ENCODE data around the gene IFI27L2. TPM values are rescaled to one million over a fixed set of nuclear protein-coding genes. Genes with fewer than 3 reads are reported as not detected.

The IFI27L2 gene
- polyA plus RNA-seq, 5 donors: 29.9 to 42.4 (median 39.0) TPM

DNA sequence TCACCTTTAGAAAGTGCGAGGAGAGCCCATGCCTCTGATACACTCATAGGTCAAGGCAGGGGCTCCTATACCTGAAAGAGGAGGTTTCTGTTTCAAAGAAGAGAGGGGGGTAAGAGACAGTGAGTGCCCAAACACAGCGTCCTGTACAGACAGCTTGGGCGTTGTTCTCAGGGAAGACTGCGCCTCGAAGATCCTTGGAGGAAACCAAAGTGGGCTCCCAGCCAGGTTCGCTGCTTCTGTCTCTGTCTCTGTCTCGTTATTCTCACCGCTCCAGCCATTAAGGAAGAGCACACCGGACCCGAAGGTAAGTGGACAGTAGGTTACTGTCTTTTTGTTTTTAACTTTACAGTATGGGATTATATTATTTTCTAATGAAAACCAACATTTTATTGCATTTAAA is 24.7 kb downstream of the IFI27L2 start:
- no peak for DNase-seq

DNA sequence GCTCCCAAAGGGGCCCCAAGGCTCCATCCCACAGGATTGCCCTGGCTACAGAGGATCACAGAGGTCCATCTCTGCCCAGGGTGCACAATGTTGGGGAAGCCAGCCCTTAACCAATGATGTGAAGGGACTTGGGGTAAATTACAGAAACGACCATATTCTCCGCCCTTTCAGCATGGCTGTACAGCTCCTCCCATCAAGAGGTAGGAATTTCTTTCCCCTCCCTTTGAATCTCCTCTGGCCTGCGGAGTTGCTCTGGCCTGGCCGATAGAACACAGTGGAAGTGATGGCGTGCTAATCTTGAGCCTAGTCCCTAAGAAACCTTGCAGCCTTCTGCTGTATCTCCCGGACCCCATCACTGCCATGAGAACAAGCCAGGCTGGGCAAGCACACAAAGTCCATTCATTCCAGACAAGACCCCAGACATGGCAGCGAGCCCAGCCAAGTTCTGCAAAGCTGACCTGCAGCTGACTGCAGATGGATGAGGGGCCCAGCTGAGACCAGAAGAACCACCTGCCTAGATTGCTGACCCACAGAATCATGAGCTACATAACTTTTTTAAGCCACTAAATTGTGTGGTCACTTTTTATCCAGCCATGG is 25.8 kb downstream of the IFI27L2 start:
- no peak for DNase-seq

DNA sequence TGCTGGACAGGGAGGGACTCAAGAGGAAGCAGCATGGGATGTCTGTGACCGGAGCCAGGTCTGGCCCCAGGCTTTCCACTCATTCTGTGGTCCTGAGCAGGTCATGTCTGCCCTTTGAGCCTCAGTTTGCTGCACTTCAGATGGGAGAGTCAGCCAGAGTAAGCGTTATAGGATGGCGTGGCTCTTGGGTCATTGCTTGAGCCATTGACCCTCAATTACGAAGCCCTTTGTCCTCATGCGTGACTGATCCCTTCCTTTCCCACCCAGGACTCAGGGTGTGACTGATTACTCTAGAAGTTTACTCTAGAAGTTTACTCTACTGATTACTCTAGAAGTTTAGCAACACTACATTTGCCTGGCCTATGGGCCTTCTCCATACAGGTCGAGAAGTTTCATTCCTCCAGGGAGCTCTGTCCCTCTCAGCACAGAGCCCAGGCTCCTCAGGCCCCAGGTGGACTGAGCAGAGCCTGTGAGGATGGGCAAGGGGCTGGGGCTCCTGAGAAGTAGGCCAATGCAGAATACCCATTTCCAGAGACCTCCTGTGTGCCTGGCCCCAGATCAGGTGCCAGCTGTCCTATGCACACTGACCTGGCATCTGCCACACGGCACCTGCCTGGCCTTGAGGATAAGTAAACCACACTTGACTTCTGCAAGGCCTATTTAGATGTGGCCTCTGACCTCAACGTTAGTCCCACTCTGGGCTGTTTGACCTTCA is 26.5 kb downstream of the IFI27L2 start:
- DNase-seq: no peak

DNA sequence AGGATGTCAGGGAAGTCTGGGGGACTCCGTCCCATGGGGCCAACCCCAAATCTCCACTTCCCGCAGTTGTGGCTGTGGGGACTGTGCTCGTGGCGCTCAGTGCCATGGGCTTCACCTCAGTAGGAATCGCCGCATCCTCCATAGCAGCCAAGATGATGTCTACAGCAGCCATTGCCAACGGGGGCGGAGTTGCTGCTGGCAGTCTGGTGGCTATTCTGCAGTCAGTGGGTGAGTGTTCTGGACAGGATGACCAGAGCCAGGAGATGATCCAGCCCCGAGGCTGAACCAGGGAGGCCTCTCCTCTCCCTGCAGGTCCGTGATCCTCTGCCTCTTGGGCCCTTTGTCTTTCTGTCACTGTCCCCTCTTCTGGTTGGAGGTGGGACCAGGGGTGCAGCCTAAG is 27.7 kb downstream of the IFI27L2 start:
- no peak for DNase-seq

DNA sequence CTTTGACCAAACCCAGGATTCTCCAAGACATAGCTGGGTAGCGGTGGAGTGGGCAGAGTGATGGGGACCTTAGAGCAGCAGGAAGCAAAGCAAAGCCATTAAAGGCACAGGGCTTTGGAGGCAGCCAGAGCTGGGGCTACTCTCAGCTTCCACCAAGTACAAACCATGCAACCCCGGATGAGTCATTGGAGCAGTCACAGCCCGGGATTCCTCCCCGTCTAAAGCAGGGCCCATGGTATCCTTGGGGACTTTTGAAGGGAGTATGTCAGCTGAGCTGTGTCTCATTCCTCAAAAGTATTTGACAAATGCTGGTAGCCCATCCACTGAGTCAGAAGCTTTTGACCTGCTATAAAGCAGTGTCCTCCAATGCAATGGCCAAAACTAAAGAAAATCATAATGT is 28.6 kb downstream of the IFI27L2 start:
- no peak for DNase-seq

DNA sequence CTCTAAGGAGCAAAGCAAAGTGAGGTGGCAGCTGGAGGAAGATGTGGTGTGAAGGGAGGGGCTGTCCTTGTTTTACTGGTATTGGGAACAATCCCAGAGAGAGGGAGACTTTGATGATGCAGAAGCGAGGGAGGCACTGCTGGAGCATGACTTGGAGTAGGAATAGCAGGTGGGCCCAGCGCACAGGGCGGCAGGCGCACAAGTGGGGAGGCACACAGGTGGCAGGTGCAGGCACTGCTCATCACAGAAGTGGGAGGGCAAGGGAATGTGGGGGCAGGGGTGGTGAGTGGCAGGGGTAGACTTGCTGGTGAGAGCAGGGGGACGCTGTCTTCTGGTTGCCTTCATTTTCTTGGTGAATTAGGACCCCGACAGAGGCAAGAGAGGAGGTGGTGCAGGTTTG is 30.4 kb downstream of the IFI27L2 start:
- DNase-seq: no peak

DNA sequence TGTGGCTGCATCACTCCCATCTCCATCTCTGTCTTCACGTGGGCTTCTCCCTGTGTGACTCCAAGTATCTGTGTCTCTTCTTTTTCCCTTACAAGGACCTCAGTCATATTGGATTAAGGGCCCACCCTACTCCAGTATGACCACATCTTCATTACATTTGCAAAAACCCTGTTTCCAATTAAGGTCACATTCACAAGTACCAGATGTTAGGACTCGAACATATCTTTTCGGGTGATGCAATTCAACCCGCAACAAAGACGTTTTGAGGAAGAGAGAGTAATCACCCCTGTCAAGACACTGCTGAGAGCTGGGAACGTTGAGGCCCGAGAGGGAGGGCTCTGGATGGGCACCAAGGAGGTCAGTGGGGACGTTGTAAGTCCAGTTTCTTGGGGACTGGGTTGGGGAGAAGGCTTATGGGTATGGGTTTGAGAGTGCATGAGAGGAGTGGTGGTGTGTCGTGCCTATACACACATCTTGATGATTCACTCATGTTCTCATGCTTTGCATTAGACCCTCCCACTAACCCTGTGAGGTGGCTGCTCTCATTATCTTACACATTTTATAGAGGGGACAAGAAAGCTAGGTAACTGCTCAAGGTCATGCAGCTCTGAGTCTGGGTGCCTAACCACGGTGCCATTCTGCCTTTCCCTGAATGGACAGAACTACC is 30.9 kb downstream of the IFI27L2 start:
- DNase-seq: no peak

DNA sequence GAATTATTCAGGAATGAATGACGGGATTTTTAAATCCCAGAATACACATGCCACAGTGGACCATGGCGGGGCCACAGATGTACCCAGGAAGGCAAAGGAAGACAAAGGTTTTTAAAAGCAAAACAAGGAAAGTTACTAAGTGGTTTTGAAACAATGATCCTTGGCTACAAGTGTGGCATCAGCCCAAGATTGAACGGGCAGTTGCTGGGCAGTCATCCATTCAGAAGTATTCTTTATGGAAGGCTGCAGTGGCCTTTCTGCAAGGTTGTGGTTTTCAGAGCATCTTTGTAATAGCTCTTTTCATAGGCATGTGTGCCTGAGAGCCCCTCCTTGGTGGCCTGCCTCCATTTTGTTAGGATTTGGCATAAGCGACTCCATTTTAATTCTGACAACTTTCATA is 32.3 kb downstream of the IFI27L2 start:
- no peak for DNase-seq

DNA sequence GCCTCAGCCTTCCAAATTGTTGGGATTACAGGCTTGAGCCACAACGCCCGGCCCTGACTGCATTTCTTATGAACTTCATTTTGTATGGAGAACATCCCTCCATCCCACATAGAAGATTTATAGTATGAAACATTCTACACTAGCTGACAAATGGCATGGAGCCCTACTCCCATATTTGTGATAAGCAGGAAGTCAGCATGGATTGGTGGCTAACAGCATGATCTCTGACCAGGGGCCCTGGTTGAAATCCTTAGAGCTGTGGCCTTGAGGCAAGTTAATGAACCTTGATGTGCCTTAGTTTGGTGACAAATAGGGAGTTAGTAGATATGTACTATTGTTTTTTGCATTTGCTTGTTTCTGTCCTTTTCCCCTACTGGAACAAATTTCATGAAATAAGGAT is 36.0 kb downstream of the IFI27L2 start:
- no peak for DNase-seq

DNA sequence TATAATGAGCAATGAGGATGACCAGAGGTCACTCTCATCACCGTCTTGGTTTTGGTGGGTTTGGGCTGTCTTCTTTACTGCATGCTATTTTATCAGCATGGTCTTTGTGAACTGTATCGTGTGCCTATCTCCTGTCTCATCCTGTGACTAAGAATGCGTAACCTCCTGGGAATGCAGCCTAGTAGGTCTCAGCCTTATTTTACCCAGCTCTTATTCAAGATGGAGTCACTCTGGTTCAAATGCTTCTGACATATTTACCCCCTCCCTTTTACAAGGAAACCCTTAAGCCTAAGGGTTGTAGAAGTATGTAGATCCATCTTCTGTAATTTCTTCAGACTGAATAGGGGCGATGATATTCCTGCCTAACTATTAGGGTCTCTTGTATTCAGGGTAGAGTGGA is 39.9 kb downstream of the IFI27L2 start:
- no peak for DNase-seq

DNA sequence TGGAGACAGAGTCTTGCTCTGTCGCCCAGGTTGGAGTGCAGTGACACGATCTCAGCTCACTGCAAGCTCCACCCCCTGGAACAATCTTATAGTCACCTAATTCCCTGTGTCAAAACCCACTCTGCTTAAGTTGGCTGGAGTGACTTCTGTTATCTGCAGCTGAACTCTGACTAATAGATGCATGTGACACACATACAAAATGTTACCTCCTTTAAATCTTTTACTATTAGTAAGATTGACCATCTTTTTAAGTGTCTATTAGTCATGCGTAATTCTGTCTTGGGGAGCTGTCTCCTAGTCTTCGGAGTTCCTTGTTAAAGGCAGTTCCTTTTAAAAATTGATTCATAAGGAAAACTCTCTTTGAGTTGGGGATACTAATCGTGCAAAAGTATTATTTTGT is 40.9 kb downstream of the IFI27L2 start:
- DNase-seq: no peak

DNA sequence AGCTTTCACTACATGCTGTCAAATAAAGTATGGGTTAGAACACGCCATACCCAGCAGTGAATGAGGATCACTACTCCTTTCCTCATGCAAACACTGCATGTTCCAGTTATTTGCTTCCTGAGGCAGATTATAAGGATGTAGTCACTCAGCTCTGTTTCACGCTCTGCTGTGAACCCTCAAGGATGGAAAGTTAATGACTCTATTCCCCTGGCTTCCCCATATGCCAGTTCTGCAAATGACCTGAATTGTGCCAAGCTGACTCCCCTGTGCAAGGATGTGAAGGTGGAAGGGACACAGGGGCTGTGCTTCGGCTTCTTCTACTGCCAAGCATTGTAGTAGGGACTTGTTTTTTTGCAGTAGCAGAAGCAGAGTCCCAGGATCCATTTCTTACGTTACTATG is 41.5 kb downstream of the IFI27L2 start:
- DNase-seq: no peak

DNA sequence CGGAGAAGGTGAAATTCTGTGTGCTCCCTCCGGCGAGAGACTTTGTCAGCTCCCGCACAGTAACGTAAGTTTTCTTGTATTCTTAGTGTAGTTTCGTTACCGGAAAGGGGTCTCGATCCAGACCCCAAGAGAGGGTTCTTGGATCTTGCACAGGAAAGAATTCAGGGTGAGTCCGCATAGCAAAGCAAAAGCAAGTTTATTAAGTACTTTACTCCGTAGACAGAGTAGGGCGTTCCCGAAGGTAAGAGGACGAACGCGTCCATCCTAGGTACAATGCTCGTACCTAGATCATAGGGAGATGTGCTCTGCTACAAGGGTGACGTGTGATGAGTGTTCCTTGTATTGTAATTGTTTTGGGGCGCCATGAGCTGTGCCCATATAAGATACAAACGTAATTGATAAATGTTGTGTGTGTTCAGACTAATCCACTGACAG is 48.0 kb downstream of the IFI27L2 start:
- DNase-seq: no peak

DNA sequence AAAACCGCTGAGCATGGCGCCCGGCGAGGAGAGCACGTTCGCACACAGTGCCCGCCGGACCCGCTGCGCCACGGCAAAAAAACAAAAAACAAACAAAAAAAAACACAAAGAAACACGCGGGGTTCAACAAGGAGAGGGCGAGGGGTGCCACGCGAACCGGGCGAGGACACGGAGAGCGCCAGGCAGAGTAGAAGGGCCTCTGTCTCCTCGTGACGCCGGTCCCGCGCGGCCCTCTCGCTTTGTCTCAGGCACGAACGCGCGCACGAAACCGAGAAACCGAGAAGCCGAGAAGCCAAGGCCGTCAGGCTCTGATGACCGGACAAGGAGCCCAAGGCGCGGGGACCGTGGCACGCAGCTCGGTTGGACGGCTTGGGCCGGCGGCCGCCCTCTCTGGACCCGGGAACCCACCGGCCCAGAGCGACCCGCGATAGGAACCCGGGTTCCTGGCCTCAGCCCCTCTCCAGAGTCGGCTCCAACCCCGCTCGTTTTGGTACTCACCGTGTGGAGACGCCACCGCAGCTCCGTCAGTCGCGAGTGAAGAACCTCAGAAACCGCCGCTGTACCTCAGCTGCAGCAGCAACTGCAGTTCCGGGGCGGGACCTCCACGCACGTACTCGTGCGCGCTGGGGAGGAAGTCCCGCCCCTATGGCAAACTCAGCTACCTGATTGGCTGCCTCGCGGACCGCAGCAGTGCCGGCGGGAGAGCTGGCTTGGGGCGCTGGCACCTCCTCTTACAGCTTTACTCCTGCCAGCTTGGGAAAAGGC is 48.6 kb downstream of the IFI27L2 start, which contains the start of the genes DDX24 and IFI27L1:
Gene DDX24, minus strand, starts transcription at position 582 of the 765 bp plus-strand sequence. CDS start 1,460 bp downstream, outside the sequence.
Gene IFI27L1, plus strand, starts transcription at position 690 of the 765 bp plus-strand sequence. CDS start 15,628 bp downstream, outside the sequence.
- DNase-seq: peak; percentile 94 to 95

DNA sequence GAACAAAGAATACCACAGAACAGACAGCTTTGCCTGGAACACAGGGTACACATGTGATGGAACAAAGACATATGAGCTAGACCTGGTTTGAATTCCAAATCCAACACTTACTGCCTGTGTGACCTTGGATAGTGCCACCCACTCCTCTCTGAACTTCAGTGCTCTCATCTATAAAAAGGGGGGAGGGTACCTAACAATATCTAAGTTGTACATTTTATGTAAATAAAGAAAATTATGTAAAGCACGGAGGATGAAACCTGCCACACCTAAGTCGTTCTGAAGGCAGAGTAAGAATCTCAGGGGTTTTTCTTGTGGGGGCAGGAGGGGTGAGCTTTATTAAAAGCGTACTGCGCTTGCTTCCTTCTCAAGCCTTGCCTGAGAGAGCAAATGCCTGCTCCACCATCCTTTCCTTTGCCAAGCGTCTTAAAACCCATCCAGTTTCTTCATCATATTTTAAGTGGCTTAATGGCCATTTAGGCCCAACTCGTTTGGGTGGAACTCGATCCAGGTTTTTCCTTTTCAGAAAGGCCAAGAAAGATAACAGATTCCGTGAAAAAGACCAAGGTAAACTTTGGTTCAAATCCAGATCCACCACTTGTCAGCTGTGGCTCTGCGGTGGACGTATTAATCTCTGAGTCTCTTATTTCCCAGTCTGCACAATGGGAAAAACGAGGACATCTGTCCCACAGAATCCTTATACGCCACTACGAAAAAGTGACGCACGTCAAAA is 49.3 kb downstream of the IFI27L2 start:
- peak in 1 of 2 donors; percentile 24 for DNase-seq

DNA sequence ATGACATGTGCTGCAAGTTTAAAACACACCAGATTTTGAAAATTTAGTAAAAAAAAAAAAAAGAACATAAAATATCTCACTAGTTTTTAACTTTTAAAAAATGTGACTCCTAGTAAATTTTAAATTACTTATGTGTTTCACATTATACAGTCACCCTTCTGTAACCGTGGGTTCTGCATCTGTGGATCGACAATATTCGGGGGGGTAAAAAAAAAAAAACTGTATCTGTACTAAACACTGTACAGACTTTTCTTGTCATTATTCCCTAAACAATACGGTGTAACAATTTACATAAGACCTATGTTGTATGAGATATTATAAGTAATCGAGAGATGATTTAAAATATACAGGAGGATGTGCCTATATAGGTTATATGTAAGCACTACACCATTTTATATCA is 51.6 kb downstream of the IFI27L2 start:
- no peak for DNase-seq

Other genes starting within 250 kb of the IFI27L2 start
- under 1 TPM; 0.10 to 0.51 (median 0.21) TPM for gene FAM181A, start 202.3 kb downstream of the IFI27L2 start, polyA plus RNA-seq (ENCODE audit: insufficient read depth in 1 of 5, insufficient read length in 5 of 5, low replicate concordance in 1 of 5)
- gene ASB2, start 153.0 kb downstream of the IFI27L2 start, polyA plus RNA-seq (ENCODE audit: insufficient read depth in 1 of 5, insufficient read length in 5 of 5, low replicate concordance in 1 of 5): 1 to 10 TPM in 4 of 5 donors, under 1 TPM in 1; 0.43 to 2.9 (median 1.4) TPM
- gene CCDC197, start 132.3 kb downstream of the IFI27L2 start, polyA plus RNA-seq (ENCODE audit: insufficient read depth in 1 of 5, insufficient read length in 5 of 5, low replicate concordance in 1 of 5): not detected
- 1 to 10 TPM; 3.3 to 4.3 (median 3.6) TPM for gene OTUB2, start 103.3 kb downstream of the IFI27L2 start, polyA plus RNA-seq (ENCODE audit: insufficient read depth in 1 of 5, insufficient read length in 5 of 5, low replicate concordance in 1 of 5)
- gene DDX24, start 48.4 kb downstream of the IFI27L2 start, polyA plus RNA-seq (ENCODE audit: insufficient read depth in 1 of 5, insufficient read length in 5 of 5, low replicate concordance in 1 of 5): 100 to 1,000 TPM; 129 to 148 (median 139) TPM
- 10 to 100 TPM; 23.2 to 31.4 (median 29.7) TPM for gene IFI27L1, start 48.3 kb downstream of the IFI27L2 start, polyA plus RNA-seq (ENCODE audit: insufficient read depth in 1 of 5, insufficient read length in 5 of 5, low replicate concordance in 1 of 5)
- 10 to 100 TPM; 16.3 to 32.2 (median 28.6) TPM for gene IFI27, start 18.9 kb downstream of the IFI27L2 start, polyA plus RNA-seq (ENCODE audit: insufficient read depth in 1 of 5, insufficient read length in 5 of 5, low replicate concordance in 1 of 5)
- 1 to 10 TPM in 1 of 5 donors, under 1 TPM in 4; 0.54 to 1.1 (median 0.95) TPM for gene PPP4R4, start 44.7 kb upstream of the IFI27L2 start, polyA plus RNA-seq (ENCODE audit: insufficient read depth in 1 of 5, insufficient read length in 5 of 5, low replicate concordance in 1 of 5)
- gene SERPINA10, start 163.7 kb upstream of the IFI27L2 start, polyA plus RNA-seq (ENCODE audit: insufficient read depth in 1 of 5, insufficient read length in 5 of 5, low replicate concordance in 1 of 5): under 1 TPM; 0.05 to 0.39 (median 0.08) TPM
- gene SERPINA6, start 193.7 kb upstream of the IFI27L2 start, polyA plus RNA-seq (ENCODE audit: insufficient read depth in 1 of 5, insufficient read length in 5 of 5, low replicate concordance in 1 of 5): 1 to 10 TPM in 1 of 5 donors, under 1 TPM in 1, not detected in 3; 0.06 to 1.4 TPM
- not detected for gene SERPINA2, start 237.1 kb upstream of the IFI27L2 start, polyA plus RNA-seq (ENCODE audit: insufficient read depth in 1 of 5, insufficient read length in 5 of 5, low replicate concordance in 1 of 5)

Measured in right lung (tissue), 5 donors.